Stomach (tissue), 4 donors: ENCODE results near the gene FAM120AOS.

ENCODE experiments used
- CTCF ChIP-seq, 7 experiments: fragments of 450-650 bp in 4 of 7; fragments of 200-600 bp in 3 of 7; sonication (generic) in 3 of 7; IDR thresholded peaks; one replicate each; pipeline ENCODE4 v1.5.1; 2016 to 2019; ENCODE audit warnings: antibody characterized with exemption in 7 of 7, control low read depth in 2 of 7, mild to moderate bottlenecking in 1 of 7
- EP300 ChIP-seq: sonication (generic); formaldehyde crosslinking; IDR thresholded peaks from one replicate; pipeline ENCODE4 v1.6.1; 2017; ENCODE audit warnings: antibody characterized with exemption
- POLR2A ChIP-seq, 4 donors: fragments of 450-650 bp; IDR thresholded peaks; one replicate each; pipeline ENCODE4 v1.6.1; 2016; ENCODE audit warnings: antibody characterized with exemption in 4 of 4, control low read depth in 2 of 4, mild to moderate bottlenecking in 1 of 4, moderate library complexity in 1 of 4
- POLR2AphosphoS5 ChIP-seq, 3 donors: sonication (generic); formaldehyde crosslinking; IDR thresholded peaks; one replicate each; pipeline ENCODE4 v1.6.1; 2016; ENCODE audit warnings: antibody characterized with exemption in 3 of 3

- TF ChIP-seq CTCF (IDR thresholded peaks at IDR 0.05) = no peak
- no peak for TF ChIP-seq POLR2AphosphoS5 (IDR thresholded peaks at IDR 0.05)
- TF ChIP-seq POLR2A (IDR thresholded peaks at IDR 0.05) = no peak
- no peak for TF ChIP-seq EP300
Observed at GRCh38 chr9:93432964-93433363, 20.4 kb downstream of the FAM120AOS start.
